D721Med (cell line): ENCODE data around the gene GUF1.
"Not testable (repeated sequence)": the region's sequence is repeated elsewhere in the genome, so short reads cannot be mapped to it uniquely, and the experiment has no call there.

Experiments
- DNase-seq: peaks from one replicate; pipeline ENCODE4 v3.0.0; 2011; ENCODE audit warnings: low spot score; ENCODE audit not compliant: insufficient read length
- FAIRE-seq: peaks from 2 replicates; lab custom pipeline; 2011; peaks lifted over from hg19 to GRCh38; lab: Jason Lieb, UNC
- CTCF ChIP-seq: IDR thresholded peaks from 2 replicates; pipeline ENCODE4 v1.5.1; 2012; ENCODE audit warnings: mild to moderate bottlenecking, control low read depth; ENCODE audit not compliant: insufficient read depth; ENCODE audit errors: missing control alignments

The GUF1 gene

GRCh38 chr4:44725726-44726037 lies 47.5 kb downstream of the GUF1 start:
- DNase-seq (no peak), FAIRE-seq (no peak)
- TF ChIP-seq CTCF = no peak

- DNase-seq (peak; percentile 55), FAIRE-seq (no peak)
- TF ChIP-seq CTCF = peak; percentile 36
Observed at GRCh38 chr4:44726038-44726871, 48.0 kb downstream of the GUF1 start, which contains the start of gene GNPDA2. Gene GNPDA2, minus strand, starts transcription at chr4:44726556. Its CDS starts 4,349 bp downstream, at chr4:44722207.

DNA sequence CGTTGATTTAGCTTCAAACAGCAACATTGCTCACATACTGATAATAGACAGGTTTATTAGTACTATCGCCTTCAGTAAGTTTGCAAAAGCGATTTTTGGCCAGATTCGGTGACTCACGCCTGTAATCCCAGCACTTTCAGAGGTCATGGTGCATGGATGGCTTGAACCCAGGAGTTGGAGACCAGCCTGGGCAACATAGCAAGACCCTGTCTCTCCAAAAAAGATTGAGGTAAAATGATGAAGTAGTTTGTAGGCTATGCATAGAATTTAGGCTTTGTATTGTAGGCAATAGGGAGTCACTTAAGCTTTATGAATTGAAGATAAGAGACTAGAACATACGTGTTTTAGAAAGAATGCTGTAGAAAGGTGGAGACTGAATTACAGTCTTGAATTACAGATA lies 49.3 kb downstream of the GUF1 start:
- peak; percentile 60 for FAIRE-seq
- no peak for TF ChIP-seq CTCF
- no peak for DNase-seq

DNA sequence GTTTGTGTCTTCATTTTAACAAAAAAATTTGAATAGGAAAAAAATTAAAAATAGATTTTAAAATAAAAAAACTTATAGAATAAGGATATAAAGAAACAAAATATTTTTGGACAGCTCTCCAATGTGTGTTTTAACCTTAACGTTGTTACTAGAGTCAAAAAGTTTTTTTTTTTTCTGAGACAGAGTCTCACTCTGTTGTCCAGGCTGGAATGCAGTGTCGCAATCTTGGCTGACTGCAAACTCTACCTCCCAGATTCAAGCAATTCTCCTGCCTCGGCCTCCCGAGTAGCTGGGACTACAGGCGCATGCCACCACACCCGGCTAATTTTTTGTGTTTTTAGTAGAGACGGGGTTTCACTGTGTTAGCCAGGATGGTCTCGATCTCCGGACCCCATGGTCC lies 50.5 kb downstream of the GUF1 start:
- not testable (repeated sequence) for DNase-seq, FAIRE-seq

- no peak for TF ChIP-seq CTCF
- FAIRE-seq (no peak), DNase-seq (no peak)
Observed at GRCh38 chr4:44736900-44737299, 58.7 kb downstream of the GUF1 start.

GRCh38 chr4:44738615-44739014 lies 60.4 kb downstream of the GUF1 start:
- FAIRE-seq = no peak
- TF ChIP-seq CTCF = no peak
- DNase-seq = no peak

DNA sequence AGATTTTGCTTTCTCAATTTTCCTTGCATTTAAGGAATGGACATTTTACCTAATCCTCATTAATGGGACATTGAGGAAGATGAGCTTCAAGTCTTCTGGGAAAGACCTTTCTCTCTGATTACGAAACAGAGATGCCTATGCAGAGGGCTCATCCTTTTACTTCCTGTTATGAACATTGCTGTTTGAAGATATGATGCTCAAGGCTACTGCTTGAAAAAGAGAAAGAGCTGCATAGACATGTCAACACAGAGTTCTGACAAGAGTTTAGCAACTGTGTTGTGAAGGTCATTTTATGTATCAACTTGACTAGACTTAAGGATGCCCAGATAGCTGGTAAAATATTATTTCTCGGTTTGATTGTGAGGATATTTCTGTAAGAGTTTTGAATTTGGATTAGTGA lies 62.0 kb downstream of the GUF1 start:
- FAIRE-seq = no peak
- no peak for TF ChIP-seq CTCF
- DNase-seq = no peak
